NCI-H2029 (cell line): ENCODE measurements around the gene RAP1GAP2.

Experiments used
- DNase-seq: peaks from one replicate; lab custom pipeline; 2025; lab: John Stamatoyannopoulos, UW

The RAP1GAP2 gene

DNA sequence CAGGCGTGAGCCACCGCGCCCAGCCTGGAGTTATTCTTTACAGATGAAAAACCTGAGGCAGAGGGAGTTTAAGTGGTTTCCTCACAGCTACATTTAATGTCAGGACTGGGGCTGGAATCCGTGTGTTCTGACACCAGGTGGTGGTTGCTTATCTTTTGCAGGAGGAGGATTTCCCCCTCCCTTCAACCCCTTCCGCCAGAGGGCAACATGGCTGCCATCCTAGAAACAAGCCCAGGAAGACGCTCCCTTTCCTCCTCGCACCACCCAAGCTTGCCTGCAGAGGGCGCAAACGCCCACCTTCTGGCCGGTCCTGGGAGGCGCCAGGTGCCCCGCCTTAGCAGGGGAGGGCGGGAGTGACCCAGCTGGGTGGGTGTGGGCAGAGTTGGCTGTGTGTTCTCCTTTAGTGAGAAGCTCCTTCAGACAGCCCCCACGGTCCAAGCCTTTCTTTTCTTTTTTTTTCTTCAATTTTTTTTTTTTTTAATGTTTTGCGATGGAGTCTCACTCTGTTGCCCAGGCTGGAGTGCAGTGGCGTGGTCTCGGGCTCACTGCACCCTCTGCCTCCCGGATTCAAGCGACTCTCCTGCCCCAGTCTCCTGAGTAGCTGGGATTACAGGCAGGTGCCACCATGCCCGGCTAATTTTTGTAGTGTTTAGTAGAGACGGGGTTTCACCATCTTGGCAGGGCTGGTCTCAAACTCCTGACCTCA lies 9.9 kb upstream of the RAP1GAP2 start:
- peak; percentile 54 for DNase-seq

DNA sequence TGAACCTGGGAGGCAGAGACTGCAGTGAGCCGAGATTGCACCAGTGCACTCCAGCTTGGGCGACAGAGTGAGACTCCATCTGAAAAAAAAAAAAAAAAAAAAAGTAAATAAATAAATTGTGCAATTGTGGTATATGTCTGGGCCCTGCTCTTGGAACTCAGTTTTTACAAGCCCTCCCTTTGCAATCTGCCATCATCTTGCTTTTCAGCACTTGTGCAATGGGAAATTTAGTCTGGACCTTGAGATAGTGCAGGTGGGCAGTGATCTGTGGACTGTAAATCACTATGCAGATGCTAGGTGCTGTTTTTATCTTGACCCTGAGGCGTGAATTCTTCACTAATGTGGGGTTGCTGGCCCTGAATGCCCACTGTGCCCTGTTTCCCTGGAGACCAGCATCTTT lies 6.5 kb upstream of the RAP1GAP2 start:
- DNase-seq = no peak

DNA sequence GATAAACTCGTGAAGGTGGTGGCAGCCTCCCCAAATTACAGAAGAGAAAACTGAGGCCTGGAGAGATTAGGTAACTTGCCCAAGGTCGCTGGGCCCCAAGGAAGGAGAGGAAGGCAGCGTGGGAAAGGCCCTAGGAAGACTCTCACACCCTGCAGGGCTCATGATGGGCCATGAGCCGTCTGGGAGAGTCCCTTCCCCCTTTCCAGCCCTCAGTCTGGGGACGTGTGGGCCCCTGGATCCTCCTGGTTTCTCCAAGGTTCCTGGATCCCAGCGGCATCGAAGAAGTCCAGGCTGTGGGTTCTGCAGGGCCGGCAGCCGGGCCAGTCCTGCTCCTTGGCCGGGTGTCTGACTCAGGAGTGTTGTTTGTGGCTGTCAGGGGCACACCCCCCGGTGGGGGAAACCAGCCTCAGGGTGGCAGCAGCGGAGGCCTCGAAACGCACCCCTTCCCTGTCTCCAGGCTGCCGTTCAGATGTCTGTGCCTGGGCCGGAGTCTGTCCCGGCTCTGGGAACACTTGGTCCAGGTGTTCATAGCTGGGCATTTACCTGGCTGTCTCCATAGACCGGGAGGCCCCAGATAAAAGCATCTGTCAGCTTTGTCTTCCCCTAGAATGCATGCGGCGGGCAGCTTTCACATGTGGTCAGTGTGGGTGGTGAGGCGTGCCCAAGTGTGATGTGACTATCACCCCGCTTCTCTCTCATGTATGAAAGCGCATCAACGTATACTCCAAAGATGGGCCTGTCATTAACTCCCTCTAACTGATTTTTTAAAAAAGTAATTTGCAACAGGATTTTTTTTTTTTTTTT lies 3.7 kb upstream of the RAP1GAP2 start:
- DNase-seq = no peak

DNA sequence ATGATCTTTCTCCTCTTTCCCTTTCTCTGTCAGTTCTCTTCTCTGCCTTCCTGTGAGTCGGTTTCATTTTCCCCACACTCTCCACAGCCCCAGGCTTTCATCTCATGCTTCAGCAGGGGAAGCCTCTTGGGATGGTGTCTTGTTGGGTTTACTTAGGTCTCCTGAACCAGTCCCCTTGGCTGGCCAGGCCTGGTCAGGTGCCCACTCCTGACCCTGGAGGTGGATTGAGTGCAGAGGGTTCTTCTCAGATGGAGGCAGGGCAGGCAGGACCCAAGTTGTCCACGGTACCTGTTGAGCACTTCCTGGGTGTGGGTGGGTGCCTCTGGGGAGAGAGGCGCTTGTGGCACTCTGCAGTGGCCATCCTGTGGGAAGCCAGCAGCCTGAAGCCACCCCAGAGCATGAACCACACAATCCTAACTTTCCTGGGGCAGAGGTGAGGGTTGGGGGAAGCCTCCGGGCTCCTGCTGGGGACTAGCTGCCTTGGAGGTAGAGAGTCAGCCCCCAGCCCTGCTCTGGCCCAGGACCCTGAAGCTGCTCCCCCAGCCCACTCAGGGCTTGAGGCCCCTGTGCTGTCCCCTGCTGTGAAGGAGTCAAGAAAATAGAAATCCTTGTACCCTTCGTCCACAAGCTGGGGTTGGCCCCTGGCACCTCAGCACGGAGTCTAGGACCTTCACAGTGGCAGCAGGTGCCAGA lies 2.0 kb upstream of the RAP1GAP2 start:
- DNase-seq = no peak

DNA sequence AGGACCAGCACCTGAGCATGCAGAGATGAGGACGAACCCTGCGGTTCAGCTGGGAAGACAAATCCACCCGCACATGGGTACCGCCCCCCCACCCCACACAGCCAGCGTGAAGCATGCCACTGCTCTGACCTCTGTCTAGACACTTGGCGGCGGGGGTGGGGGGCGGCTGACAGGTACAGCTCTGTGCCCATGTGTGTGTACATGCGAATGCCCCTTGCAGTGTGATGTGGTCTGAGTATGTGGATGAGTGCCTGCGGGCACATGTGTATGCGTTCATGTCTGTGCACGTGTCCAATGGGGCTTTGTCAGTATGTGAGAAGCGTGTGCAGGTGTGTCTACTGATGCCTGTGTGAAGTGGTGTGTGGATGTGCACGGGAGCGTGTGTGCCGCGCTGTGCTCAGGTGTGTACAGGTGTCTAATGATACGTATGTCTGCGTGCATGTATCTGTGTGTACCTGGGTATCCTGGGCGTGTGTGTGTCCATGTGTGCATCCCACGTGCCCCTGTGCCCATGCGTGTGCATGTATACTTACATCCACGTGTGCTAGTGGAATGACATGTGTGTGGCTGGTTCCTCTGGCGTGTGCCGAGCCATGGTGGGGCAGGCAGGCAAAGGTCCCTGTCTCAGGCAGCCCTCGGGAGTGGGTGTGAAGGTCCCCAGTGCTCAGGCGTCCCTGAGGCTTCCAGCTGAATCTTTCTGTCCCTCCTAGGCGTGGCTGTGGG lies 636 bp upstream of the RAP1GAP2 start:
- no peak for DNase-seq

DNA sequence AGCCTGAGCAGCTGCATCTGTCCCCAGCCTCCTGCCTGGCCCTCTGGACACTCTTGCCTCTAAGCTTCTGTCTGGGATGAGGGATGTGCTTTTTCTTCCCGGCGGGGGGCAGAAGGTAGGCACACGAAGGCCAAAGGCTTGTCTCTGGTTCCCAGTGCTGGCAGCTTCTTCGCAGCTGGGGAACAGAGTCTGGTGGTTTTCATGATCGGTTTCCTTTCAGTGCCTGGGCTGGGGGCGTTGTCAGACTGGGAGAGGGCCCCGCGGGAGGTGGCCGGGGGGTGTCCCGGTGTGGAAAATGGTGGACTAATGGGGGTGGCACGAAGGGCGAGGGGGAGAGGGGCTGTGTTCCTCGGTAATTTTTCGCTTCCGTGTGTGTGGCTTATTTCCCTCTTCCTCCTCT lies 988 bp downstream of the RAP1GAP2 start:
- DNase-seq = no peak

DNA sequence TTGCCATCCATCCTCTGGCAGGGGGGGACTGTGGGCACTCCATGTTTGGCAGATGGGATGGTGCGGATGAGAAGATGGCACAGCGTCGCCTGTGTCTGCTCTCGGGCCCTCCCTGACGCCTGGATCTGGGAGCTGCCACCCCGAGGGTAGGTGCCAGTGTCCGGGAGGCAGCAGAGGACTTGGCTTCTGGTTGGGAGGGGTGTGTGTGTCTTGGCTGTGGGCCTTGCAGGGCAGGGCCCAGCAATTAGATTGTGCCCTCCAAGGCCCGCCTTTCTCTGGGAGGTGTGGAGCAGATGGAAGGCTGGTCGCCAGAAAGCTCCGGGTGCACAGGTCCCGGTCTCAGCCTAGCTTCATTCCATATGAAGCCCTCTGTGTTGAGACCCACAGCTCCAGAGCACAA lies 1.4 kb downstream of the RAP1GAP2 start:
- peak; percentile 37 for DNase-seq

DNA sequence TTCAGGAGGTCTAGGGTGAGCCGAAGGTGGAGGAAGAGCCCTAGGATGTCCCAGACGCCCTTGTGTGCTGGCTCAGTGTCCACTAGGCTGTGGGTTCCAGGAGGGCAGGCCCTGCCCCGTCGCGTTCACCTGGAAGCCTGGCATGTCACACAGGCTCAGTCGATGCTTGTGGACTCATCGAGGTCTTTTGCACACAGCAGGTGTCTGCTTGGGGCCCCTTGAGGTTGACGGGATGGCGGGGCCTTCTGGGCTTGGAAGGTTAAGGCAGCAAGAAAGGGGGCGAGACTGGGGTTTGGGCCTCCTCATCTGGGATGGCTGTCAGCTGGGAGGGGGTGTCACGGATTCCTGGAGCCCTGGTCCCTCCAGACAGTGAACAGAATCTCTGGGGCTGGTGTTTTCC lies 1.9 kb downstream of the RAP1GAP2 start:
- no peak for DNase-seq

DNA sequence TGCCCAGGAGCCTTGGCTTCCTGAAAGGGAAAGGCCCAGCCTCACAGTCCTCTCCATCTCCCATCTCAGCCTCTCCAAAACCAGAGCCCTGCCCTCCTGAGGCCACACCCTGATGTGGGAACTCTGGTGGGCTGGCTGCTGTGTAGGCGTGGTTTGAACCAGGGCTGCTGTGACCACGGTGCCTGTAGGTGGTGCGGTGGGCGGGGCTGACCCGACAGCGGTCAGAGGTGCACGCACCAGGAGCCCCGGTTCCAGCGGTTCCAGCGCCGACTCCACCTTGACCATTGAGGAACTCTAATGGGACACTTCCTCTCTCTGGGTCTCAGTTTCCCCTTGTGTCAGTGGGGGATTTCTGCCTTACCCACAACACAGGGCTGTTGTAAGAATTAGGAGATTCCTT lies 2.4 kb downstream of the RAP1GAP2 start:
- DNase-seq = no peak

DNA sequence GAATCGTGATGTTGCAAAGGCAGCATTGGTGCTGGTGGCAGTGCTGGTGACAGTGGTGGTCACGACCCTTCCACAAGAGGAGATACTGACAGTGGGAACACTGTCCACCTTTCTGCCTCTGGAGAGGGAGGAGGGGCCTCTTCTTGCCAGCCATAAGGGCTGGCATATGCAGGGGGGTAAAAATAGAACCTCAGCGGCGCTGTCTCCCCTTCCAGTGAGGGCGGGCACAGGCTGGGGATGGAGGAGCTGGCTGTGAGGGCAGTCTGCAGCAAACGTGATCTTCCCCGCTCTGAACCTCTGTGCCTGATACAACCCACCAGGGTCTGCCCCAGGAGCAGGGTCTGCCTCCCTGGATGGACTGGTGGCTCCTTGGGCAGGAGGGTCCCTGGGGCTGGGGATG lies 3.4 kb downstream of the RAP1GAP2 start:
- no peak for DNase-seq

DNA sequence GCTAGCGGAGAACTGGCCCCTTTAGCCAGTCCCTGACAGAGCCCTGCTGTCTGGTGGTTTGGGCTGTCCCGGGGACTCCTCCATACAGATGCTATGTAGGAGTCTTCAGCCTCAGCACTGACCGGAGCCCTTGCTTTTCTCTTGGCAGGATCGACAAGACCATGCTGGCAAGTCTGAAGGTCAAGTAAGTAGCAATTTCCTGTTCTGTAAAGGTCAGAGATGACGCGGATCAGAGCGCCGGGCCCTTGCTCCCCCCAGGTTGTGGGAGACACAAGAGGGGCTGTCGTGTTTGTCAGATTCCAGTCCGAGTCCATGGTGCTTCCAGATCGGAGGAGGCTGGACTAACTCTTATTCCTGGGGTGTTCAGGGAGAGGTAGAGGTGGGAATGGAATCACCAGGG lies 4.1 kb downstream of the RAP1GAP2 start:
- no peak for DNase-seq

DNA sequence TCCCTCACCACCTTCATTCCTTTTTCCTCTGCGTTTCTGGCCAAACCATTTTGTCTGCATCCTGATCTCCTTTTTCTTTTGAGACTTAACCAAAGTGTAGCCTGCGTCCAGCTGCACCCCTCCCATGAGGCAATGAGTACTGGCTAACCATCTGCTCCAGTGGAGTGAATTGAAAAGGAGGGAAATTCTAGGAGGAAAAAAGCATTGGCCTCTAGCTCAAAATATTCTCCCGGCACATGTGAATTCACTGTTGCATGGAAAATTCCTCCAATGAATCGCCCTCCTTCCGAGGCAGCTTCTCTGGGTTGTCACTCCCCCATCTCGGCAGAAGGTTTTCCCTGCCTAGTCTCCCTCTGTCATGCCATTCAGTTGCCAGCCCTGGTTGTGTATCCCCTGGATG lies 5.6 kb downstream of the RAP1GAP2 start:
- DNase-seq = no peak

DNA sequence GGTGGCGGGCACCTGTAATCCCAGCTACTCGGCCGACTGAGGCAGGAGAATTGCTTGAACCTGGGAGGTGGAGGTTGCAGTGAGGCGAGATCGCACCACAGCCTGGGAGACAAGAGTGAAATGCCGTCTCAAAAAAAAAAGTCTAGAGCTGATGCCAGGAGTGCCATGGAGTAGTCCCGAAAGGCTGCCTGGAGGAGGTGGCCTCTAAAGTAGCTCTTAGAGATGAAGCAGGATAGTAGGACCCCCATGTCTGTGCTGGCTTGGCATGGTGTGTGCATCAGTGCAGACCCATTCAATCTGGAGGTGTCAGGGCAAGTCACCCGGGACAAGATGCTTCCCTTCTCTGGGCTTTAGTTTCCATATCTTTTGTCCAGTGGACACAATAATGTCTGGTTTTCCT lies 6.3 kb downstream of the RAP1GAP2 start:
- DNase-seq = no peak

DNA sequence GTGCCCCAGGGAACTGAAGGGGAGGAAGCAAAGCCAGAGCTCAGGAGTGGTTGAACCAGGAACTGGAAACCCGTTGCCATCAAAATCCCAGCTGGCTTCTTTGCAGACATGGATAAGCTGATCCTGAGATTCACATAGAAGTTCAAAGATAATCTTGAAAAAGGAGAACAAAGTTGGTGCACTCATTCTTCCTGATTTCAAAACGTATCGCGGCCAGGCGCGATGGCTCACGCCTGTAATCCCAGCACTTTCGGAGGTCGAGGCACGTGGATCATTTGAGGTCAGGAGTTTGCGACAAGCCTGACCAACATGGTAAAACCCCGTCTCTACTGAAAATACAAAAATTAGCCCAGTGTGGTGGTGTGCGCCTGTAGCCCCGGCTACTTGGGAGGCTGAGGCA lies 7.1 kb downstream of the RAP1GAP2 start:
- DNase-seq = no peak

DNA sequence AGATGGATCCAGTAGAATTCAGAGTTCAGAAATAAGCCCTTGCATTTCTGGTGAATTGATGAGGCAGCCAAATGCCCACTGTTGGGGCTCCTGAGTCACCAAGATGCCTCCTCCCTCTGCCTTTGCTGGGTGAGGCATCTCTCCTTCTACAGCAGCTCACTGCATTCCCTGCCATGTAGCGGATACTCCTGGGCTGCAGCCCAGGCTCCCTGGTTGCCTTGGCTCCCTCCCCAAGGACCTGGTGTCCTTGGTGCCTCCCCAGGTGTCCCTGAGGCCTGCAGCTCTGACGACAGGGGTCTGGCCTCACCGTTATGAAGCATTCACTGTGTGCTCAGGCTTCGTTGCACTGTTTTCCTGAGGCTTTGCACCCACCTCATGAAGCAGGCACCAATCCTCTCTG lies 7.7 kb downstream of the RAP1GAP2 start:
- DNase-seq = no peak

DNA sequence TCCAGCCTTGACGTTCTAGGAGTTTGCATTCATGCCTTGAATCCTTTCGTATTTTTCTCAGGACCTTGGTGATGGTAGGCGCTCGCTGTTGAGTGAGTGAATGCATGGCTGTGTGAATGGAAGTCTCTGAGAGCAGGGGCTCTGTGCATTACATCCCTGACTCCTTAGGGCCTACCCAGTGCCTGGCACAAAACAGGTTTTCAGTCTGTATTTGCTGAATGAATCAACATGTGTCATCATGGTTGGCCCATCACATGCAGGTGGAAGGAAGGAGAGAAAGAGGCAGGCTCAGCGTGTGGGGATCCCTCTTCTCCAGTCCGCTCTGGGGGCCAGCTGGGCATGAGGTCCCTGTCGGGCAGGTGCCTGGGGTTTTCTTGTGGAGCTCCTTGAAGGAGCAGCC lies 8.7 kb downstream of the RAP1GAP2 start:
- DNase-seq = no peak

DNA sequence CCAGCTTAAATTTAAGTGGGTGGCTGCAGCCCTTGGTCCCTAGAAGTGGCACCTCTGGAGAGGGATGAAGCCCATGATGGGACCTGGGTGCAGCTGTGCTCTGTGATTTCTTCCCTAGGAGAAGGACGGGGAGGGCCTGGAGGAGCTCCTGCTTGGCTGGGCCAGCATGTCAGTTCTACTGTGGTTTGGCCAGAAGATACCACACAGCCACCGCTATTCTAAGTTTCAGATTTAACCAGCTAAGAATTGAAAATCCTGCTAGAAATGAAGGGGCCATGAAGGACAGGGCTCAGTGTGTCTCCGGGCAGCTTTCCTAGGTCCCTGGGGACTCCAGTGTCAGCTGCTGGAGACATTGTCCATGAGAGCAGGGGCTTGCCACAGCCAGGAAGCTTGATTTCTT lies 9.7 kb downstream of the RAP1GAP2 start:
- DNase-seq = no peak

DNA sequence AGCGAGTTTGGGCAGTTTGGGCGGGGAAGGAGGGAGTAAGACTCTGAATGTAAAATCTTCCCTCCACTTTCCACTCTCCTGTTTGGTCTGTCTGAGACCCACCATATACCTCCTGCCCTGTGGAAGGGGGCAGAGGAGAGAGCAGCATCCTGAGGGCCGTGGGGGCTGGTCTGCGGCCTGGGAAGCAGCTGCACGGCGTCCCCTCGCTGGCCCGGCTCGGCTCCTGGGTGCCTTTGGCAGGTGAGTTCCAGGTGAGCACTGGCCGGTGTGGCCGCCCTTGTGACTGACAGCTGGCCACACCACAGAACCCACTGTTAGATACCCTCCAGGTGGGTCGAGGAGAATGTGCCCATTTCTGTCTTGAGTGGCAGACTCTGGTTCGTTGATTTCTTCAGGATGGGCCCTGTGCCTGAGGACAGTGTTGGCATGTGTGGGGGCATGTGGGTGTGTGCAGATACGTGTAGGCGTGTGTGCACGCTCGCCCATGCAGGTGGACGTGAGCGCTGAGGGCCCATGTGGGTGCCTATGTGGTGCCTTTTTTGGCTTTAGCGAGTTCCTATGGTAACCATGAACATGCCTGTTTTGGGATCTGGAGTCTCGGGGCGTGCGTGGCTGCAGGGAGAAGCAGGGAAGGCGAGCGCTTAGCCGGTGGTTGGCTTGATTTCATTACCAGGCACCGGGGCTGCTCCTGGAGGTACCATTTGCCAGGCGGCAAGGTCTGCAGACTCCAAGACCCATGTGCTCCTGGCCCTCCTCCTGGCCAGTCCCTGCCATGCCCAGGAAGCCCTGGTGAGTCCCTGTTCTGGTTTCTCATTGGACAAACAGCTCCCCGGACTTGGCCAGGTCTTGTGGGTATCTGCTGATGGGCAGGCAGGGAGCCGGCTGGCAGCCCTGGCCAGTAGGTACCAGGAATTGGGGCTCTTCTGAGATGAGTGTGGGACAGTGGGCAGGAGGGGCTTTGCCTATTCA lies 12.4 kb downstream of the RAP1GAP2 start:
- no peak for DNase-seq

DNA sequence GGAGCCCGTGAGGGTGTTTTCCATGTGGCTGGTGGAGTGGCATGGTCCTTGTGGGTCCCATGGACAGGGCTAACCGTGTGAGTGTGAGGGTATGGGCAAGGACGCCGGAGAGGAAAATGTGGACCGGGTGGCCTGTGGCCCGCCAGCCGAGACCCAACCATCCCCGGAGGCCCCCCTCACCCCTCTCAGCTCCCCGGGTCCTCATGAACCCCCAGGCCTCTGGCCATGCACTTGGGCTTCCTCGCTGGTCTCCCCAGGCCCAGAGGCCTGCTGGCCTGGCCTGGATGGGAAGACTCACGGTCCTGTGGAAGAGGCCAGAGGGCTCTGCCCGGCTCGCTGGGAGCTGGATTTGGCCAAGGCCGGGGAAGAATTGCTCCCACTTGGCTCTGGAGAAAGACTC lies 13.1 kb downstream of the RAP1GAP2 start:
- DNase-seq = no peak

DNA sequence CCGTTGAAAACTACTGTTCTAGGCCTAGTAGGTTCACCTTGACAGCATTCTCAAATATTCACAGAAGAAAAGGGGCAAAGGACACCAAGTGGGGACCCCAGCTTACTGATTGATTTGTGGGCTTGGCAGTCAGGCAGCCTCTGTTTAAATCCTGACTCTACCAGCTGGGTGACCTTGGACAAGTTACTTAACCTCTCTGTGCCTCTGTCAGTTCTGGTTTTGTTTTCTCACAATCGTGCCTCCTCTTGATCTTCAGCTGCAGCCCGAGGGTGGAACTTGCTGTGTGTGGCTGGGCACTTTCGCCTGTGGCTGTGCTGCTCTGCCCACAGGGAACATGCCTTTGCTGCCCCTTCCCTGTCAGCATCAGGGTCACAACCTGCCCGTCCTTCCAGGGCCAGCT lies 17.8 kb downstream of the RAP1GAP2 start:
- no peak for DNase-seq
